H54 (cell line): ENCODE measurements around the gene WDR70.

Source experiments
- DNase-seq: peaks from one replicate; pipeline ENCODE4 v3.0.0; 2011; ENCODE audit warnings: low spot score, mixed read lengths; ENCODE audit not compliant: insufficient read length
- FAIRE-seq: peaks from 3 replicates; lab custom pipeline; 2011; peaks lifted over from hg19 to GRCh38; lab: Jason Lieb, UNC
- POLR2A ChIP-seq: IDR thresholded peaks from 2 replicates; pipeline ENCODE4 v1.6.1; 2011; ENCODE audit warnings: low read depth, mild to moderate bottlenecking, low read length

Gene WDR70

GRCh38 chr5:37554405-37554739 is 175.3 kb downstream of the WDR70 start:
- TF ChIP-seq POLR2A, result no peak
- DNase-seq (no peak), FAIRE-seq (peak; percentile 53)

- no peak for DNase-seq
- TF ChIP-seq POLR2A, result no peak
- no peak for FAIRE-seq
Measured at GRCh38 chr5:37554938-37555337, 175.8 kb downstream of the WDR70 start.

- TF ChIP-seq POLR2A, result no peak
- DNase-seq (no peak), FAIRE-seq (peak; percentile 66)
Measured at GRCh38 chr5:37557734-37558293, 178.7 kb downstream of the WDR70 start.

- TF ChIP-seq POLR2A, result no peak
- DNase-seq (no peak), FAIRE-seq (peak; percentile 90)
Measured at GRCh38 chr5:37565062-37565670, 186.0 kb downstream of the WDR70 start.

GRCh38 chr5:37567566-37567965 is 188.4 kb downstream of the WDR70 start:
- no peak for FAIRE-seq
- no peak for TF ChIP-seq POLR2A

GRCh38 chr5:37568018-37568753 is 189.1 kb downstream of the WDR70 start:
- no peak for TF ChIP-seq POLR2A
- DNase-seq (no peak), FAIRE-seq (no peak)

More at GRCh38 chr5:37567566-37567965, 188.4 kb downstream of the WDR70 start:
- DNase-seq, result no peak

- no peak for DNase-seq
- no peak for TF ChIP-seq POLR2A
- FAIRE-seq, result peak; percentile 6
Measured at GRCh38 chr5:37568893-37569292, 189.8 kb downstream of the WDR70 start.

- FAIRE-seq (peak; percentile 58), DNase-seq (no peak)
- TF ChIP-seq POLR2A, result no peak
Measured at GRCh38 chr5:37569466-37569865, 190.3 kb downstream of the WDR70 start.

- DNase-seq, result no peak
- peak; percentile 66 for FAIRE-seq
- no peak for TF ChIP-seq POLR2A
Measured at GRCh38 chr5:37570597-37570996, 191.5 kb downstream of the WDR70 start.

GRCh38 chr5:37571985-37572384 is 192.9 kb downstream of the WDR70 start:
- no peak for DNase-seq
- TF ChIP-seq POLR2A, result no peak
- FAIRE-seq, result no peak

- no peak for TF ChIP-seq POLR2A
- no peak for DNase-seq
- no peak for FAIRE-seq
Measured at GRCh38 chr5:37575541-37576489, 196.7 kb downstream of the WDR70 start.

- DNase-seq, result no peak
- no peak for FAIRE-seq
- no peak for TF ChIP-seq POLR2A
Measured at GRCh38 chr5:37576552-37576951, 197.4 kb downstream of the WDR70 start.

- no peak for FAIRE-seq
- TF ChIP-seq POLR2A, result no peak
- DNase-seq, result no peak
Measured at GRCh38 chr5:37578176-37578575, 199.1 kb downstream of the WDR70 start.

- DNase-seq, result no peak
- FAIRE-seq, result peak; percentile 15
- no peak for TF ChIP-seq POLR2A
Measured at GRCh38 chr5:37580106-37580505, 201.0 kb downstream of the WDR70 start.
